ENCODE data around the gene GMPR2. TPM values are rescaled to one million over a fixed set of nuclear protein-coding genes. Genes with fewer than 3 reads are reported as not detected.

GMPR2 gene
- total RNA-seq, 1 experiment from 2014 or later = 85.8 TPM

DNA sequence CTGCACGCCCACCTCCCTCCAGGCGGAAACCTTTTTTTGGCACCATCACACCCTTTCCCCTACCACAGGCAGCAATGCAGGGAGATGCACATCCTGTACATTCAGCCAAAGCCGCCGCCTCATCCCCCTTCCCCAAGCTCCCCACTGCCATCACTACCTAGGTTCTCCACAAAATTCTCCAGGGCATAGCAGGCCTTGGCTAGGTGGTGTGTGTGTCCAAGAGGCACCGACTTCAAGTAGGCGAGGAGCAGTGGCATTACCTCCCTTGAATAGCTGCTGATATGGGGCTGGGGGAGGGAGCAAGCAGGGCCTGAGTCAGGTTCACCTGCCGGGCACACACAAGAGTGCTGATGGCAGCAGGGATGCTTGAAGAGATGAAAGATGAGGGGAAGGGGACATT lies 47.7 kb upstream of the GMPR2 start:
- H3K36me3 ChIP-seq (ENCODE audit: insufficient read depth, low read length, poor library complexity, severe bottlenecking) = peaks cover 57% of the 10 kb centered on the region
- DNase-seq (ENCODE audit: low spot score) = no peak
- H3K4me1 ChIP-seq (ENCODE audit: insufficient read depth, low read length, poor library complexity, severe bottlenecking) = peaks cover 9% of the 10 kb centered on the region
- no peaks in the 10 kb centered on the region for H3K9me3 ChIP-seq (ENCODE audit: low read depth, low read length, poor library complexity, severe bottlenecking)
- BruUV-seq (replicated peaks) = no TSS peak
- ChIA-PET POLR2A (ENCODE audit: low non-redundant PET) (no interaction called here), CTCF (no interaction called here)
- H3K27ac ChIP-seq (ENCODE audit: low read depth, low read length, poor library complexity, severe bottlenecking) = no peak overlapping the region
- intact Hi-C loops (cut with micrococcal nuclease; ENCODE audit: unreplicated experiment) = loop anchor here (5.0 kb wide), 1 partner anchor 38 kb away; the partner anchor contains the start of genes PSME2 and RNF31
- H3K27me3 ChIP-seq (replicated peaks; ENCODE audit: insufficient read depth, low read depth, low read length, poor library complexity) = no peaks in the 10 kb centered on the region
- H3K4me3 ChIP-seq (ENCODE audit: low read depth, low read length, poor library complexity, severe bottlenecking) = no peak overlapping the region
- no peak for TF ChIP-seq EZH2 (IDR thresholded peaks at IDR 0.05; ENCODE audit: borderline replicate concordance, low read depth, low read length, poor library complexity, severe bottlenecking)
- TF ChIP-seq, protein P1, sequence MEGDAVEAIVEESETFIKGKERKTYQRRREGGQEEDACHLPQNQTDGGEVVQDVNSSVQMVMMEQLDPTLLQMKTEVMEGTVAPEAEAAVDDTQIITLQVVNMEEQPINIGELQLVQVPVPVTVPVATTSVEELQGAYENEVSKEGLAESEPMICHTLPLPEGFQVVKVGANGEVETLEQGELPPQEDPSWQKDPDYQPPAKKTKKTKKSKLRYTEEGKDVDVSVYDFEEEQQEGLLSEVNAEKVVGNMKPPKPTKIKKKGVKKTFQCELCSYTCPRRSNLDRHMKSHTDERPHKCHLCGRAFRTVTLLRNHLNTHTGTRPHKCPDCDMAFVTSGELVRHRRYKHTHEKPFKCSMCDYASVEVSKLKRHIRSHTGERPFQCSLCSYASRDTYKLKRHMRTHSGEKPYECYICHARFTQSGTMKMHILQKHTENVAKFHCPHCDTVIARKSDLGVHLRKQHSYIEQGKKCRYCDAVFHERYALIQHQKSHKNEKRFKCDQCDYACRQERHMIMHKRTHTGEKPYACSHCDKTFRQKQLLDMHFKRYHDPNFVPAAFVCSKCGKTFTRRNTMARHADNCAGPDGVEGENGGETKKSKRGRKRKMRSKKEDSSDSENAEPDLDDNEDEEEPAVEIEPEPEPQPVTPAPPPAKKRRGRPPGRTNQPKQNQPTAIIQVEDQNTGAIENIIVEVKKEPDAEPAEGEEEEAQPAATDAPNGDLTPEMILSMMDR (conservative IDR thresholded peaks at IDR 0.05; ENCODE audit: low read depth, low read length) = no peak

GRCh38 chr14:24185741-24186140 lies 47.0 kb upstream of the GMPR2 start:
- H3K27ac ChIP-seq (ENCODE audit: low read depth, low read length, poor library complexity, severe bottlenecking) = no peak overlapping the region
- H3K4me1 ChIP-seq (ENCODE audit: insufficient read depth, low read length, poor library complexity, severe bottlenecking) = peaks cover 9% of the 10 kb centered on the region
- no peaks in the 10 kb centered on the region for H3K9me3 ChIP-seq (ENCODE audit: low read depth, low read length, poor library complexity, severe bottlenecking)
- H3K4me3 ChIP-seq (ENCODE audit: low read depth, low read length, poor library complexity, severe bottlenecking) = no peak overlapping the region
- intact Hi-C loops (cut with micrococcal nuclease; ENCODE audit: unreplicated experiment) = loop anchor here (5.0 kb wide), 1 partner anchor 38 kb away; the partner anchor contains the start of genes PSME2 and RNF31
- peaks cover 50% of the 10 kb centered on the region for H3K36me3 ChIP-seq (ENCODE audit: insufficient read depth, low read length, poor library complexity, severe bottlenecking)
- BruUV-seq (replicated peaks) = no TSS peak
- TF ChIP-seq, protein P1 (conservative IDR thresholded peaks at IDR 0.05; ENCODE audit: low read depth, low read length) = no peak
- no peak for TF ChIP-seq EZH2 (IDR thresholded peaks at IDR 0.05; ENCODE audit: borderline replicate concordance, low read depth, low read length, poor library complexity, severe bottlenecking)
- DNase-seq (ENCODE audit: low spot score) = no peak
- H3K27me3 ChIP-seq (replicated peaks; ENCODE audit: insufficient read depth, low read depth, low read length, poor library complexity) = no peaks in the 10 kb centered on the region
- POLR2A ChIA-PET (ENCODE audit: low non-redundant PET) = no interaction called here
- CTCF ChIA-PET = no interaction called here

DNA sequence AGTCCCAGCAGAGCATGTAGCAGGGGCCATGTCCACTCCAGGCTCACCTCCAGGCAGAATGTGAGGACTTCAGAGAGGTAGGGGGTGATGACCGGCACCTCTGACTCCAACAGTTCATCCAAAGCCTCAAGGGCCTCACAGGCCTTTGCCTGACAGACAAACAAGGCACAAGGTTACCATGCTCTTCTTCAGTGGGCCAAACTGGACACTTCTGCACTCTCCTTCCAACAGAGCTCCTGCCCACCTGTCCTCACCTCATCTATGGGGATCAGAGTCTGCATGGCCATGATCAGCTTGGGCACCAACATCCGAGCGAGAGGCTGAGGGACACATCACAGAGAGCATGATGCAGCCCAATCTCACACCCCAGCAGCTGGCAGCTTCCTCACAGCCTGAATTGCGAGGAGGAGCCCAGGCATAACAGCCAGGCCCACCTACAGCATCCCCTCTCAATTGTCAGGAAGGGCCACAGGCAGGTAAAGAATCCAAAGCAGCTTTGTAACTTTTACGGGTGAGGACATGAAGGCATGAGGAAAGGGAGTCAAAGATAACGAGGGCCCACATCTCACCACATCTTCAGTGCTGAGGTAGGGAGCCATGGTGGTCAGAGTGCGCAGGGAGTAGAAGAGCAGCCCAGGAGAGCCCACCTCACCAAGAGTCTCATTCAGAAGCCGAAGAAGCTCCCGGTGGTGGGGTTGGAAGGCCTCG lies 45.7 kb upstream of the GMPR2 start:
- no peak for TF ChIP-seq EZH2 (IDR thresholded peaks at IDR 0.05; ENCODE audit: borderline replicate concordance, low read depth, low read length, poor library complexity, severe bottlenecking)
- TF ChIP-seq, protein P1 (conservative IDR thresholded peaks at IDR 0.05; ENCODE audit: low read depth, low read length) = no peak
- ChIA-PET CTCF (no interaction called here), POLR2A (ENCODE audit: low non-redundant PET) (no interaction called here)
- DNase-seq (ENCODE audit: low spot score) = no peak
- peaks cover 9% of the 10 kb centered on the region for H3K4me1 ChIP-seq (ENCODE audit: insufficient read depth, low read length, poor library complexity, severe bottlenecking)
- no peak overlapping the region for H3K4me3 ChIP-seq (ENCODE audit: low read depth, low read length, poor library complexity, severe bottlenecking)
- no peaks in the 10 kb centered on the region for H3K9me3 ChIP-seq (ENCODE audit: low read depth, low read length, poor library complexity, severe bottlenecking)
- H3K27me3 ChIP-seq (replicated peaks; ENCODE audit: insufficient read depth, low read depth, low read length, poor library complexity) = no peaks in the 10 kb centered on the region
- intact Hi-C loops (cut with micrococcal nuclease; ENCODE audit: unreplicated experiment) = loop anchor here (5.0 kb wide), 1 partner anchor 40 kb away; the partner anchor contains the start of genes PSME2 and RNF31
- BruUV-seq (replicated peaks) = no TSS peak
- peaks cover 42% of the 10 kb centered on the region for H3K36me3 ChIP-seq (ENCODE audit: insufficient read depth, low read length, poor library complexity, severe bottlenecking)
- no peak overlapping the region for H3K27ac ChIP-seq (ENCODE audit: low read depth, low read length, poor library complexity, severe bottlenecking)
